HG03432 (cell line): ENCODE measurements around the gene DLGAP1.
"Not testable (repeated sequence)": the region's sequence is repeated elsewhere in the genome, so short reads cannot be mapped to it uniquely, and the experiment has no call there.

ENCODE experiments used
- ATAC-seq: cut with Tn5 transposase; IDR thresholded peaks from one replicate; pipeline ENCODE4 v1.9.1; 2021; ENCODE audit warnings: mild to moderate bottlenecking, moderate library complexity; ENCODE audit not compliant: unreplicated experiment

The DLGAP1 gene

DNA sequence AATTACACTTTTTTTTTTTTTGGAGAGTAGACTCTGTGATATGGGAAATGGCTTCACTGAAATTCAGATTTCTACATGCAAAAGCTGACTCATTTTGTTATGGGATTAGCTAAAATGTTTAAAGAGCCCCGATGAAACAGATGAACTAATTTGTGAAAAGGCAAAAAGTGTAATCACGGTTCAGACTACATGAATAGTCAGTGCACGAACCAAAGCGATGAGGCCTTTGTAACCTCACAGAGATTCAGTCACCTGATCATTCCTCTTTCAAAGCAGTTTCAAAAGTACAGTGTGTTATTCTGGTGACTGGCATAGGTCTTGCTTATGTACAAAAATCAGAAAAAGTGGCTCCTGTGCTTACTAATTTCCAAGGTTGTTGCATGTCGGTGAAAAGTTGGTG lies 960.5 kb downstream of the DLGAP1 start:
- no peak for ATAC-seq

DNA sequence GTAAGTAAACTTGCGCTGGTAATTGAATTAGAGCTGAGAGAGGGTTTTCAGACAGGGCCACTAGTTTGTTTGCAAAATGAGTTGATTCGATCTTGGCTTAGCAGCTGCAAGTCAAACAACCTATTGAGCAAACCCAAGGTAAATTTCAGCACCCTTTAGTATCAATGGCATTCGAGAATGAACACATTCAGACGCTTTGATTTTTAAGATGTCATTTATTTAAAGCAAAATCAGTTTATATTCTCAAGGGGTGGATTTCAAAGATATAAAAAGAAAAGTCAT lies 960.9 kb downstream of the DLGAP1 start:
- no peak for ATAC-seq

DNA sequence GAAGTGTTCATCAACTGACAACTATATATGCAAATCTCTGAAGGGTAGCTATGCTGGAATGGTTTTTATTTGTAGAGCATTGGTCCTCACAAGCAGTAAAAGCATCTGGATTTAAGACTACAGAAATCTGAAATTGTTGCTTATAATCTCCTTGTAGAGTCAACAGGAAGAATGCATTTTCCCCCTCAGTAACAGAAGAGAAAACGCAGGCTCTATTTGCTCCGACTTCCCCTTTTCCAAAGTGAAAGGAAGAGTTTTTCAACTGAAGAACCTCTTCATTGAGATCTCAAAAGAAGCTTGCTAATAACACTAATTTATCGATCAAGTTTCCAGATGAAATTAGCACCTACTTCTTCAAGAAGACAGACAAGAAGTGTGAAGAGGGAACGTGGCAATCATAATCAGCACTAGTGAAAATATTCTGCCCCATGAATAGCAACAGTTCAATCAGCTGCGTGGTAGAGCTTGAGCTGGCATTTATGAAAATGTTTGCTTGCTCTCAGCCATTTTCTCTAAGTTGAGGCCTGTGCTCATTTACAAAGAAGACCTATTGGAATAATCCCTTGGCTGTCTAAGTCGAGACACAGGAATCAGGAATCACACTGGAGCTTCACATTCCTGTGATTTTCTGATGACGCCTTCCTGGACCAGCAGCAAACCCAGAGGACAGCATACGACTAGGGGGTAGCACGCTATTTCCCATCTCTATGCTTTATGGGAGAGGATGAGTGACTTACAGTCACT lies 961.4 kb downstream of the DLGAP1 start:
- no peak for ATAC-seq

DNA sequence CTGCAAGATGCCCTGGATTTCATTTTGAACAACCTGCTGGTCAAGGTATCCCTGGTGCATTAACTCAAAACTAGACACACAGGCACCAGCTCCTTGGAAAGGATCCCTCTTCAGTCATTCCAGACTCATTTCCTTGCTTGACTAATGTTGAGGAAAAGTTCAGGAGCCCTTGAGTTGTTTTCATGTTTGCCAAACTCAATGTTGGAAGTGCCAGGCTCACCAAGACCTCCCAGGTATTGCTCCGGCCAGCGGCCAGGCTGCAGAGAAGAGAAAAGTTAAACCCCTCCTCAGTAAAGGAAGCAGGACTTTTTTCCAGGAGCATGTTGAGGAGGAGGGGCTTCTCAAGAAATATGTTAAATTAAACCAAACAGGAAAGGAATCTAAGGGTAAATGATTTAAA lies 962.4 kb downstream of the DLGAP1 start:
- no peak for ATAC-seq

DNA sequence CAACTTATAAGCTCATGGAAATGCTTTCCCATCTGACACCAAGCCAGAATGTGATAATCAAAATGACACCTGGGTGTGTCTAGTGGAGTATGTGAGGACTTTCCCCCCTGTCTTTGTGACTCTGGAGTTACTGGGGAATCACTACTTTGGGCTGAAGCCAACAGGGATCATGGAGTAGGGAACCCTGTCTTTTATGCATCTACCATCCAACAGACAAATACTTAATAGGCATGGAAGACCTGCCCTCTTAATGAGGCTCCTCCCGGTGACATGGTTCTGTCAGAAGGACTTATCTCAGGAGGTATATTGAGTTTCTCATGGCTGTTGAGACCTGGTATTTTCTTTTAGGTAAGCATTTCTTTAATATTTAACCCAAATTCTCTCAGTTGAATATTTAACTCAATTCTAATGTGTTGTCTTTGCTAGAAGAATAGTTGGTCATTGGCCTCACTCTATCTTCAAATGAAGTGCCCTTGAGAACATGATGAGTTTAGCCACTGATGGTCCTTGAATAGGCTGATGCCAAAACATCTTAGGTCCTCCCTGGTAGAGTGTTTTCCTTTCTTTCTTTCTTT lies 963.0 kb downstream of the DLGAP1 start:
- ATAC-seq = no peak

DNA sequence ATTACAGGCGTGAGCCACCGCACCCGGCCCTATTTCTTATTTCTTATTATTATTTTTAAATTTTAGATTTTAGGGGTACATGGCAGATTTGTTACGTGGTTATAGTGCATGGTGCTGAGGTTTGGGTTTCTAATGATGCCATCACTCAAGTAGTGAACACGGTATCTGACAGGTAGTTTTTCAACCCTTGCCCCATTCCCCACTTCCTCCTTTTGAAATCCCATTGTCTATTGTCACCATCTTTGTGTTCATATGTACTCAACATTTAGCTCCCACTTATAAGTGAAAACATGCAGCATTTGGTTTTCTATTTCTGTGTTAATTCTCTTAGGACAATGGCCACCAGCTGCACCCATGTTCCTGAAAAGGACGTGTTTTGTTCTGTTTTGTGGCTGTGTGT lies 965.6 kb downstream of the DLGAP1 start:
- ATAC-seq = no peak

DNA sequence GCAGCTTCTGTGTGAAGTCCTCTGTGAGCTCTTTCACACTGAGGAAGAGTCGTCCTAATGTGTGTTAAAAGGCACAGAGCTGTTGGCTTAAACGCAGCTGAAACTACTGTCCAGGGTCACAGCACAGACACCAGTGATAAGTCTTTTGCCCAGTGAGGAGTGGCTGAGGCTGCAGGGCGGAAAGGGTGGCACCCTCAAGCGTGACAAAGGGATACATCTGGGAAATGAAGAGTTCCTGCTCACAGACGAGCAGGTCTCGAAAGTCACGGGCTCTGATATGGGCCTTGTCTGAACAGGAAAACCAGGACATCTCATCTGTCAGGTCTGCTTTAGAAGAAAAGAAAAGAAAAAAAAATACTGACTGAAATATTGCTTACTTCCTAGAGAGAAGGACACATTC lies 968.6 kb downstream of the DLGAP1 start:
- no peak for ATAC-seq

DNA sequence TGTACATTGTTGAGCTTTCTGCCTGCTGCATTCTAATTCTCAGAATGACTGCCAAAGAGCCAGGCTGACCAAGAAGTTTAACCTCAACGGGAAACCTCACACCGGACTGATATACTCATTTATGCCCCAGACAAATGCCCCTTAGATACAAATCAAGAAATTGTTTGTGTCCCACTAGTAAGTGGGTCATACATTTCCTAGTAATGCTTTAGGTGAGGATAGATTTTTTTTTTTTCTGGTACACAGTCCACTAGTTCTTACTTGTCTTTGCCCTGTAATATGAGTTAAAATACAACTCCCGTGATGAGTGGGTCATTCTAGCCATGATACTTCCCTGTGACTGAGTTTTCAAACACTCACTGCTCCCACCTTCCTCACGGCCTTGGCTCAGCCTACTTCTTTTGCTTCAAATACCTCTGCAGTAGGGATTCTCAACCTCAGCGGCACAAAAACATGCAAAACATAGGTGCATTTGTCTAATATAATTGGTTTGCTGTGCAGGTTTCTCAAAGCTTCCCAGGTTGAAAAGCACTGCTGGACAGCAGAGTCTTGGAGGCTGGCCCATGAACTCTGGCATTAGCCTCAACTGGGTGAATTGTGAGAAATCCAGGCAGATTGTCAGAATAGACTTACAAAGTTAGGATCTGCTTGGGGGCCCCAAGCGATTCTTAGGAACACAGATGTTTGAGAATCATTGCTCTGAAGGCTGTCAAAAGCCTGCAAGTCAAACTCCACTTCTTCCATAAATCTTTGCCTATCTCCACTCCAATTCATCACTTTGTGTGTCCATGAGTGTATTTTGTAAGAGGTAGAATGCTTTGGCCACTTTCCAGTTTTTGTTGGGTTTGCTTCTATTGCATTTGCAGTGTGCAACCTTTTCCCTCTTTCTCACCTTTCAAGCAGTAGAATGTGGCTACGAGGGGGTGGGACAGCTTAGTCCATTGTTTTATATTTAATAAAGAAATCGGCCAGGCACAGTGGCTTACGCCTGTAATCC lies 969.7 kb downstream of the DLGAP1 start:
- no peak for ATAC-seq

DNA sequence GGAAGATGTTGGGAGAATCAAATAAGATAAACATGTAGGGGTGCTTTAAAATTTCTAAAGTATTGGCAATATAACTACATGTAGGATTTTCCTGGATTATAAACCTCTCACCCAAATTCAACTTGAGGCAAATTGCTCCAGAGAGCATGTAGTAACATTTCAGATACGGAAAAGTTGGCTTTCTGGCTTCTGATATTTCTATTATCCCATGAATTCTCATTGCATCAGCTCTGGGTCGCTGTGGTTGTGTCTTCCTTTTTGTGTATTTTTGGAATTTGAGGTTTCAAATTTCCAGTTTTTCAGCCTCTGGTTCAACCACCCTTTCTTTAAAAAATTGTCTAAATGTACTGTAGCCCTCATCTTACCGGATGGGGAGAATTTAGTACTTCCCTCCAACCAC lies 972.8 kb downstream of the DLGAP1 start:
- ATAC-seq = no peak

DNA sequence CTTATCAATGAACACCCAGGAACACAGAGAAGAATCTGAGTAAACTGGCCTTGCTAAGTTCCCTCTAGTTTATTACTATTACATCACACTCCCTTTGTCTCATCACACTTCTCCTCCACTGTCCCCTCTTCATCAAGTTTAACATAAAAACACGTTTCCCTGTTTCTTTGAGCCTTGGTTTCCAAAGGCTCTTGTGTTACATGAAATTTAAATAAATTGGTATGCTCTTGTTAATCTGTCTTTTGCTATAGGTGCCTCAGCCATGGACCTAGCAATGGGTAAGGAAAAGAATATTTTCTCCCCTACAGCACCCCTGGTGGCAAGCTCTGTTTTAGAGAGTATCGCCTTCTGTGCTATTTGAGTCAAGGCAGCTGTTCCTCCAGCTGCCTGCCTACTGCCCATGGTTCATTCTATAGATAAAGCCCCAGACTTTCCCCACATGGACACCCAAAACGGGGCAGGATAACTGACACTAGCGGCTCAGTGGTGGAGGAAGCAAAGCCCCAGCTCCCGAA lies 973.4 kb downstream of the DLGAP1 start:
- peak; percentile 67 for ATAC-seq

DNA sequence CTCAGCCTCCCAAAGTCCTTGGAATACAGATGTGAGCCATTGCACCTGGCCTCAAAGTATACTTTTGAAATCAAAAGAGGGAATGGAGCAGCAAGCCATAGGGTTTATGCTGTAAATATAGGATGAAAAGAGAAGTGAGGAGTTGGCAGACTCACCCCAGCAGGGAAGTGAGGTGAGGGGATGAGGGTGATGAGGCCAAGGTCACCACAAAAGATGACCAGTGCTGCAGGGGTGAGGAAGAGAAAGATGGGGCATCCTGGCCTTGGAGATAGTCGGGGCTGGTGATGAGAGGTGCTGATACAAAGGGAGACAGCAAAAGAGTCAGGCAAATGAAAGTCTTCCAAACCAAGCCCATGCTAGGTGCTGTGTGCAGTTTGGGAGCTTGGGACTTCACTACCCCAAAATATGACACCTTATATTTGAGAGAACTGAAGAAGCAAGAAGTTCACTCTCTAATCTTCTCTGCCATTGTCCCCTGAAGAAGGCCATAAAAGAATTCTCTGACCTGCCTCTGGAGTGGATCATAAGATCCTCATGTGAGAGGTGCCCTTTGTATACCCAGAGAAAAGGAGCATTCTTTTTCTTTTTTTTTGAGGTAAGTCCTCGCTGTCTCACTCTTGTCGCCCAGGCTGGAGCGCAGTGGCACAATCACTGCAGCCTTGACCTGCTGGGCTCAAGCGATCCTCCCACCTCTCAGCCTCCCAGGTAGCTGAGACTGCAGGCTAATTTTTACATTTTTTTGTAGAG lies 974.1 kb downstream of the DLGAP1 start:
- ATAC-seq = no peak

DNA sequence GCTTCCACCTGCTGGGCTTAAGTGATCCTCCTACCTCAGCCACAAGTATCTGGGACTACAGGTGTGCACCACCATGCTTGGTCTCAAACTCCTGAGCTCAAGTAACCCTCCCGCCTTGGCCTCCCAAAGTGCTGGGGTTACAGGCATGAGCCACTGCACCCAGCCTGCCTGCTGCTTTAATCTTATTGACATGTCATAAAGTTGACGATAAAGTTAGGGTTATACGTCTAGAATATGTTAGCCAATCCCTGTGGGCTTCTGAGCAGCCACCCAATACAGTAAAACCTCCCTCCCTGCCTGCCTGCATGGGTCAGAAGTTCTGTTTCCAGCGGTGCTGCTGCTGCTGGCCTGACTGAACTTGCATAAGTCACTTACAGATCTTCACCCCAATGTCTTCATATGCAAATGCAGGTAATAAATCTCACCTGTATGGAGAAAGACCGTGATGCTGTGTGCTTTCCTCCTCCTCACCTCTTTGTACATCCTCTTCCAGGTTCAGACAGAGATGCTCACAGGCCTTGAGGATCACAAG lies 975.1 kb downstream of the DLGAP1 start:
- no peak for ATAC-seq

DNA sequence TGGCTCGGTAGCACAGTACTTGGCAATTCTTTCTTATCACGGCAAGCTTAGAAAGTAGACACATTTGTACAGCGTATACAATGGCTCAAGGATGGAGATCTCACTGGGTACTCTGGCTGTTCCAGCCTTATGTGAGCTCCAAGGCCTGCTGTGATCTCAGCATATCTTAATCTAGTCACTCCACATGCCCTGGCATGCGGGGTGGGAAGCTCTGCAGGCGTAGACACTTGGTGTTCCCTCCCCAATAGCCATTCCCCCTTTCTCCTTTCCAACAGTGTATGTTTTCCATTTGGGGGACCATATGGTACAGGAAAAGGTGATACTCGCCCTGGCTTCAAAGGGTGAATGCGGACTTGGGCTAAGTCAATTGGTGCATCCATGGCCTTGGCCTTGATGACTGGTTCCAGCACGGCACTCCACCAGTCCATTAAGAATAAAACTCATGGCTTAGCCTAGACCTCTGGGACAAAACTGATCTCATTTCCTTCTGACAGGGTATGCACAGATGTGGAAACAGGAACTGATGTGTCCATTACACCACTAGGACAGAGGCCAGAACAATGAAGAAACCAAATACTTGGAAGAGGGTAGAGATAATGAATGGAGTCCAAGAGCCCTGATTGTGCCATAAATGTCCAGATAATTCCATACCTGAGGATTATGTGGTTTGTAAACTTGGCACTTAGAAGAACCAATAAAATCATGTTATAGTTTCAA lies 976.7 kb downstream of the DLGAP1 start:
- no peak for ATAC-seq

DNA sequence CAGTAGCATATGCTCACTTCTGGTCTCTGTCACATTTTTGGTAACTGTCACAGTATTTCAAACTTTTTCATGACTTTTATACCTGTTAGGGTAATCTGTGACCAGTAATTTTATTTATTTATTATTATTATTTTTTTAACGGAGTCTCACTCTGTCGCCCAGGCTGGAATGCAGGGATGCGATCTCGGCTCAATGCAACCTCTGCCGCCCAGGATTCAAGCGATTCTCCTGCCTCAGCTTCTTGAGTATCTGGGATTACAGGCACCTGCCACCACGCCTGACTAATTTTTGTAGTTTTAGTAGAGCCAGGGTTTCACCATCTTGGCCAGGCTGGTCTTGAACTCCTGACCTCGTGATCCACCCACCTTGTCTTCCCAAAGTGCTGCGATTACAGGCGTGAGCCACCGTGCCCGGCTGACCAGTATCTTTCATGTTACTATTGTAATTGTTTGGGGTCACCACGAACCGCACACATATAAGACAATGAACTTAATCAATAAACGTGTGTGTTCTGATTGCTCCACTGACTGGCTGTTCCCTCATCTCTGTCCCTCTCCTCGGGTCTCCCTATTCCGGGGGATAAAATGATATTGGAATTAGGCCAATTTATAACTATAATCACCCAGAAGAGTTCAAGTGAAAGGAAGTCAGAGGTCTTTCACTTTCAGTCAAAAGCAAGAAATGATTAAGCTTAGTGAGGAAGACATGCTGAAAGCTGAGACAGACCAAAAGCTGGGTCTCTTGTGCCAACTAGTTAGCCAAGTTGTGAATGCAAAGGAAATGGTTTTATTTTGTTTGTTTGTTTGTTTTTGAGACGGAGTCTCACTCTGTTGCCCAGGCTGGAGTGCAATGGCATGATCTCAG lies 982.2 kb downstream of the DLGAP1 start:
- peak; percentile 95 for ATAC-seq

DNA sequence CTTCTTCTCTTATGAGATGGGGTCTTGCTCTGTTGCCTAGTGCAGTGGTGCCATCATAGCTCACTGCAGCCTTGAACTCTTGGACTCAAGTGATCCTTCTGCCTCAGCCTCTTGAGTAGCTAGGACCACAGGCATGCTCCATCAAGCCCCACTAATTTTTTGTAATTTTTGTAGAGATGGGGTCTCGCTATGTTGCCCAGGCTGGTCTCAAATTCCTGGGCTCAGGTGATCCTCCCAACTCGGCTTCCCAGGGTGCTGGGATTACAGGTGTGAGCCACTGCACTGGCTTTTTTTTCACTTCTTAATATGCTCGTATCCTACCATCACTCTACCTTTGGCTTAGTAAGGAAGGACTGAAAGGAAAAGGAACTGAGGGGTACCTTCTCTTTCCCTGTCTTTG lies 983.0 kb downstream of the DLGAP1 start:
- not testable (repeated sequence) for ATAC-seq

DNA sequence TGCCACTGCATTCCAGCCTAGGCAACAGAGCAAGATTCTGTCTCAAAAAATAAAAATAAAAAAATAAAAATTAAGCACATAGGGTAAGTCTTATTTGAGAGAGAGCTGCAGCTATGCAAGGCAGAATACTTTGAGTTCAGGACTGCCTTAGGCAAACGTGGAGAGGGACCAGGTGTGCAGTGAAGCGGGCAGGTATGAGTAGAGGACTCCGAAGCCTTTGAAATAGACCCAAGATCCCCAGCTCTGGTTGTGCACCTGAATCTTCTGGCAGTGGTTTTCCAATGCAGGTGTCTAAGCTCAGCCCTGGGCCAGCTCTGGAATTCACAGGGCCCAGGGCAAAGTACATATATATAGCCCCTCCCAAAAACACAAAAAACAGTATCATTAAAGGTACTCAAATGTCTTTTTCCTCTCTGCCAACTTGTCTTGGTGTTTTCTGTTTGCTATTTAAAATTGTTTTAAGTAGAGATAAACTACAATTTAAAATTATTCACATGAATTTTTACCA lies 983.9 kb downstream of the DLGAP1 start:
- no peak for ATAC-seq

DNA sequence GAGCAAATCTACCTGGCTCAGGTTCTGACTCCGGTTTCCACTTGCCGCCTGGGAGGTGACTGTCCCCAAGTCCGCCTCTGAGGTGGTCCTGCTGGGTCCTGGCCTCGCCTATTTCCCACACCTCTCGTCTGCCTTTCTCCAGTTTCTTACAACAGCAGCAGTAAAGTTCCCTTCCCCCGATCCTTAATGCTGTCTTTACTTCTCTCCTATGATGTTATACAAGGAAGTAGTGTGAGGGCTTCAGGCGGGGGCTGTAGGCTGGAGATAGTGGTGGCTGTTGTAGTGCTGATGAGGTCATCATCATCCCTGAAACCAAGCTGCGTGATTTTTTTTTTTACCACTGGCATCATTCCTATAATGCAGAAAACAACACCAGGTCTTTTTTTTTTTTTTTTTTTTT lies 986.3 kb downstream of the DLGAP1 start:
- no peak for ATAC-seq

DNA sequence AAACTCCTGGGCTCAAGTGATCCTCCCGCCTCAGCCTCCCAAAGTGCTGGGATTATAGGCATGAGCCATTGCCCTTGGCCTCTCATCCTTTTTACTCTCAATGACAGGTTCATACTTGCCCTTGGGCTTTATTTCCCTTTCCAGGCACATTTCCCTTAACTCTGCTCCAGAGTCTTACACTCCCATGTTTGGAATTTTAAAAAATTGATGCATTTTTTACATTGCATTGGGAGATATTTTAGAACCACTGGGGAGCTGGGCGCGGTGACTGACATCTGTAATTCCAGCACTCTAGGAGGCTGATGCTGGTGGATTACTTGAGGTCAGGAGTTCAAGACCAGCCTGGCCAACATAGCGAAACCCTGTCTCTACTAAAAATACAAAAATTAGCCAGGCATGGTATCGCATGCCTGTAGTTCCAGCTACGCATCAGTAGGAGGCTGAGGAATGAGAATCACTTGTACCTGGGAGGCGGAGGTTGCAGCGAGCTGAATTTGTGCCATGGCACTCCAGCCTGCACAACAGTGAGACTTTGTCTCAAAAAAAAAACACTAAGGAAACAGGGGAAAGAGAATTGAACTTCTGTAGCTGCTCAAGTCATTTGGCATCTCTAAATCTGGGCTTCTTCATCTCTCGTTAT lies 986.9 kb downstream of the DLGAP1 start:
- no peak for ATAC-seq
